ENCODE measurements around the gene SRPK3.
"Not testable (repeated sequence)": the region's sequence is repeated elsewhere in the genome, so short reads cannot be mapped to it uniquely, and the experiment has no call there.

Gene SRPK3, protein sequence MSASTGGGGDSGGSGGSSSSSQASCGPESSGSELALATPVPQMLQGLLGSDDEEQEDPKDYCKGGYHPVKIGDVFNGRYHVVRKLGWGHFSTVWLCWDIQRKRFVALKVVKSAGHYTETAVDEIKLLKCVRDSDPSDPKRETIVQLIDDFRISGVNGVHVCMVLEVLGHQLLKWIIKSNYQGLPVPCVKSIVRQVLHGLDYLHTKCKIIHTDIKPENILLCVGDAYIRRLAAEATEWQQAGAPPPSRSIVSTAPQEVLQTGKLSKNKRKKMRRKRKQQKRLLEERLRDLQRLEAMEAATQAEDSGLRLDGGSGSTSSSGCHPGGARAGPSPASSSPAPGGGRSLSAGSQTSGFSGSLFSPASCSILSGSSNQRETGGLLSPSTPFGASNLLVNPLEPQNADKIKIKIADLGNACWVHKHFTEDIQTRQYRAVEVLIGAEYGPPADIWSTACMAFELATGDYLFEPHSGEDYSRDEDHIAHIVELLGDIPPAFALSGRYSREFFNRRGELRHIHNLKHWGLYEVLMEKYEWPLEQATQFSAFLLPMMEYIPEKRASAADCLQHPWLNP

GRCh38 chrX:153780678-153781427 is at the start of gene SRPK3:
Gene SRPK3, plus strand, starts transcription at chrX:153781041. Its CDS starts 46 bp downstream, at chrX:153781087.
- no peak for DNase-seq

- DNase-seq, result no peak
Measured at GRCh38 chrX:153731117-153731844, 49.6 kb upstream of the SRPK3 start.

DNA sequence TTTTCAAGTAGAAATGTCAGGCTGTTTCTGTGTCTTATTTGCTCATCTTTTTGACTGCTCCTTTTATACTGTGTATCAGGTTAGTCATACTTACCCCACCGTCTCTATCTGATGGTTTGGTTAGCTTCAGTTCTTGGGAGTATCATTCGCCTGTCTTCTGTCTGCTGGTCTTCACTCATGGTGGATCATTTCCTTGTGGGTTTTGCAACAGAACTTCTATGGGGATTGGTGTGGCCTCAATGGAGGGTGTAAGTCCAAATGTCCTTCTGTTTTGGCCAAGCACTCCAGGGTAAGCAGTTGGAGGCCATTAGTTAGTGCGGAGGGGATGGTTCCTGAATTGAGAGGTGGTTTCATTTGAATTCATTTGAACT is 49.0 kb upstream of the SRPK3 start:
- no peak for DNase-seq

- DNase-seq, result peak; percentile 36
Measured at GRCh38 chrX:153732401-153732800, 48.4 kb upstream of the SRPK3 start.

GRCh38 chrX:153733651-153734240 is 47.1 kb upstream of the SRPK3 start:
- DNase-seq, result no peak

DNA sequence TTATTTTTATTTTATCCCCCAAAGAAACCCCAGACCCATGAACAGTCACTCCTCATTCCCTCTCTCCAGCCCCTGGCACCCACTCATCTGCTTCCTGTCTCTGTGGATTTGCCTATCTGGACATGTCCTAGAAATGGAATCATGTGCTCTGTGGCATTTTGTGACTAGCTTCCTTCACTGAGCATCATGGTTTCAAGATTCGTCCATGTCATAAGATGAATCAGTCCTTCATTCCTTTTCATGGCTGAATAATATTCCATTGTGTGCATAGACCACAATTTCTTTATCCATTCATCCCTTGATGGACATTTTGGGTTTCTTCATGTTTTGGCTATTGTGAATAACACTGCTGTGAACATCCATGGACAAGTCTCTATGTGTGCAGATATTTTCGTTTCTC is 46.0 kb upstream of the SRPK3 start:
- DNase-seq, result no peak

DNA sequence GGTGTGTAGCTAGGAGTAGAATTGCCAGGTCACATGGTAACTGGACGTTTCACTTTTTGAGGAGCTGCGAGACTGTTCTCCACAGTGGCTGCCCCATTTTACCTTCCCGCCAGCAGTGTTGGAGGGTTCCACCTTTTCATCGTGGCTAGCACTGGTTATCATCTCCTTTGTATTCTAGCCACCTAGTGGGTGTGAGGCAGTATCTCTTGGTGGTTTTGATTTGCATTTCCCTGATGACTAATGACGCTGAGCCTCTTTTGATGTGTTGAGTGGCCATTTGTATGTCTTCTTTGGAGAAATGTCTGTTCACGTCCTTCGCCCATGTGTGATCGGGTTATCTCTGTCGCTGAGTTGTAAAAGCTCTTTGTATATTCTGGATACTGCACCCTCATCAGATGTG is 45.6 kb upstream of the SRPK3 start:
- DNase-seq, result no peak

- DNase-seq, result no peak
Measured at GRCh38 chrX:153736071-153736820, 44.6 kb upstream of the SRPK3 start.

GRCh38 chrX:153736871-153737441 is 43.9 kb upstream of the SRPK3 start:
- no peak for DNase-seq

GRCh38 chrX:153738056-153738605 is 42.7 kb upstream of the SRPK3 start:
- no peak for DNase-seq

DNA sequence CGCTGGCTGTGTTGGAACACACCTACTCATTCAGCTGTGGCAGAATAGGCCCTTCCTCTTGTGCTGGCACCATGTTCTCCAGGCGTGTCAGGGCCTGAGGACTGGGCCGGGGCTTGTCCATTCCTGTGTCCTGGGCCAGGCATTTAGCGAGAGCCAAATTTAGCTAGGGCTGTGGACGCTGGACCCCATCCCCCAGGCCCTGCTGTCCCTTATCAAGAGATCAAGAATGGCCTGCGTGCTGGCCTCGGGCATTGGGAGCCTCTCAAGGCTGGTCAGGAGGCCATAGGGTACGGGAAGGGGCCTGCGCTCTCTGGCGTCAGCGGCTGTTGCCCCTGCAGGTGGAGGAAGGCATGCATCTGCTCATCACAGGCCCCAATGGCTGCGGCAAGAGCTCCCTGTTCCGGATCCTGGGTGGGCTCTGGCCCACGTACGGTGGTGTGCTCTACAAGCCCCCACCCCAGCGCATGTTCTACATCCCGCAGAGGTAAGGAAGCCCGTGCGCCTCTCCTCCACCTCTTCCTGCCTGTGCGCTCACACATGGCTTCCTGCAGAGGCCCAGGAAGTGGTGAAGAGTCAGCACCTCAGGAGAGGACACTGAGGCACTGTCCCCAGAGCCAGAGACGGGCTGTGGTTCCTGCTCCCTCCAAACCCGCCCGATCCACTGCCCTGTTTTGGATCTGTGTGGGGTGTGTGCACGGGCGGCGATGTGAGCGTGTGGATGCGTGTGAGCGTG is 40.9 kb upstream of the SRPK3 start:
- no peak for DNase-seq

- DNase-seq, result no peak
Measured at GRCh38 chrX:153740631-153741222, 40.1 kb upstream of the SRPK3 start.

DNA sequence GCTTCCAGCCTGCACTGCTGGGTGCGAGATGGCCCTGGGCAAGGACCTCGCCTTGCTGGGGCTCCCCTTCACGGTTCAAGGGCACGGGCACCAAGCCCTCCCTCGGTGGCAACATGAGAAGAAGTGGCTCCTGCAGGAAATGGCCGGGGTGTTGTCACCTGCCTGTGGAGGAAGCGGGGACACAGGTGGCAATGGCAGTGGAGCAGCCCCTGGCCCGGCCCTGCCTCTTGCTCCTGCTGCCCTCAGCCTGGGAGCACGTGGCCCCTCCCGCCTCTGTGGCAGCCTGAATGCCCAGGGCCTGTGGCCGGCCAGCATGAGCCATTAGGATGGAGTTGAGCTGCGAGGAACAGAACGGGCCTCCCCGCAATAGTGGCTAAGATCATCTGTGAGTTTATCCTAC is 39.4 kb upstream of the SRPK3 start:
- no peak for DNase-seq

GRCh38 chrX:153742111-153742510 is 38.7 kb upstream of the SRPK3 start:
- not testable (repeated sequence) for DNase-seq

DNA sequence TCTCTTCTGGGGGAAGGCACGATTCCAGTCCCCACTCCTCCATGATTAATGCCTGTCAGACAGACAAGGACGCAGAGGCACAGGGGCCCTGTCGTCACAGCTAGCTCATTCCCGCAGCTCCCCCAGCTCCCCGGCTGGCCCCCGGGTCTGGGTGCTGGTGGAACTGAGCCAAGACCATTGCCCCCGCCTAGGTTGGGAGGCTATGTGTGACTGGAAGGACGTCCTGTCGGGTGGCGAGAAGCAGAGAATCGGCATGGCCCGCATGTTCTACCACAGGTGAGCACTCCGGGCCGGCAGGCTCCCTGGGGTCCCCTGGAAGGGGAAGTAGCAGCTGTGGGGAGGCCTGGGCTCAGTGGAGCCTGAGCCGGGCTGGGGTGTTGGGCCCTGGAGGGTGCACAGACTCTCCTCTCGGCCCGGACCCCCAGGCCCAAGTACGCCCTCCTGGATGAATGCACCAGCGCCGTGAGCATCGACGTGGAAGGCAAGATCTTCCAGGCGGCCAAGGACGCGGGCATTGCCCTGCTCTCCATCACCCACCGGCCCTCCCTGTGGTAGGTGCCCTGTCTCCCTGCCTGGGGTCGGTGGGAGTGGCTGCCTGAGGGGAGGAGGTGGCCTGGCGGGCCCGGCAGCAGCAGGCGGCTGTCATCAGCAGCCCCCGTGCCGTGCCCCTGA is 37.9 kb upstream of the SRPK3 start:
- DNase-seq, result not testable (repeated sequence)

DNA sequence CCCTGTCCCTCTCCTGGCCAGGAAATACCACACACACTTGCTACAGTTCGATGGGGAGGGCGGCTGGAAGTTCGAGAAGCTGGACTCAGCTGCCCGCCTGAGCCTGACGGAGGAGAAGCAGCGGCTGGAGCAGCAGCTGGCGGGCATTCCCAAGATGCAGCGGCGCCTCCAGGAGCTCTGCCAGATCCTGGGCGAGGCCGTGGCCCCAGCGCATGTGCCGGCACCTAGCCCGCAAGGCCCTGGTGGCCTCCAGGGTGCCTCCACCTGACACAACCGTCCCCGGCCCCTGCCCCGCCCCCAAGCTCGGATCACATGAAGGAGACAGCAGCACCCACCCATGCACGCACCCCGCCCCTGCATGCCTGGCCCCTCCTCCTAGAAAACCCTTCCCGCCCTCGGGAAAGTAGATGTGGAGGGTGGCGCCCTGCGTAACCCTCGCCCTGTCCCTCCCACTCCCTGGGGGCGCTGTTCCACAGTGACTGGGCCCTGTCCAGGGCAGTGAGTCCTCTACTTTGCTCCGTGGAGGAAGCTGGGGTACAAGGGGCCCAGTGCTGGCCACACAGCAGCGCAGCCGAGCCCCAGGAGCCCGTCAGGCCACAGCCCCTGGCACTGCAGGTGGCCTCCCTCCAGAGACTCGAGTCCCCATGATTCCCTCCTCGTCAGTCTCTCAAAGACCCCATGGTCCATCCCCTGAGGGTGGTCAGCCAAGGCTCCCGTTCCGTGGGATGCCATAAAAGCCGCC is 37.2 kb upstream of the SRPK3 start:
- not testable (repeated sequence) for DNase-seq

DNA sequence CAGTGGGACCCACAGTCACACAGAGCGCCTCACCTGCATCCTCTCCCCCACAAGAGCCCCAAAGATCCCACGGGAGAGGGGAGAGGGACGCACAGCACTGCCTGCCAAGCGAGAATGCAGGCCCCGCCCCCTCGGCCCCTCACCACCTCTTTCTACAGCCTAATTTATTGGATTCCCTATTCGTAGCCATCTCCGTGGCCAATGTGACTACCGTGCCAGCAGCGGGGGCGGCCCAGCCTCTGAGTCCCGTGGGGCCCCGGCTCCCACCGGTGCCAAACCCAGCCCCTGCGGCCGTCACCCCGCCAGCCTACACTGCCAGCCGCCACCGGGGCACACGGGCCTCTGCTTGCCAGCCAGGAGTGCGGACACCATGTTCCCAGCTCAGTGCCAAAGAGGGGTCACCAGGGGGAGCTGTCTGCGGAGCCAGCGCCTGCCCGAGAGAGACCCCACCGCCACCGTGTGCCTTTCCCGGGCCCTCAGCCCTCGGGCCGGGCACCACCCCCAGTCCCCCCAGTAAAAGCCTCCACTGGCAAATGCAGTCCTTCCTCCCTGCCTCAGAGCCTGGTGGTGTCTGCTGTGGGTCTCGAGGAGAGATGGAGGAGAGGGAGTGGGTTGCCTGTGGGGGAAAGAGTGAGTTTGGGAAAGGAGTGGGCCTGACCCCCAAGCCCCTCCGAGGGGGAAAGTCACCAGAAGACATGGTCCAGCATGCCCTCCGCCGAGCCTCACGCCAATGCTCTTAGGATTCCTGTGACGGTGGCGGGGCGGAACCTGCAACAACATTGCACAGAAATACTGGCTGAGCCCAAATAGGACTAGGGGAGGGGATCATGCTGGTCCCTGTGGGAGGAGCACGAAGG is 36.4 kb upstream of the SRPK3 start:
- DNase-seq, result no peak

DNA sequence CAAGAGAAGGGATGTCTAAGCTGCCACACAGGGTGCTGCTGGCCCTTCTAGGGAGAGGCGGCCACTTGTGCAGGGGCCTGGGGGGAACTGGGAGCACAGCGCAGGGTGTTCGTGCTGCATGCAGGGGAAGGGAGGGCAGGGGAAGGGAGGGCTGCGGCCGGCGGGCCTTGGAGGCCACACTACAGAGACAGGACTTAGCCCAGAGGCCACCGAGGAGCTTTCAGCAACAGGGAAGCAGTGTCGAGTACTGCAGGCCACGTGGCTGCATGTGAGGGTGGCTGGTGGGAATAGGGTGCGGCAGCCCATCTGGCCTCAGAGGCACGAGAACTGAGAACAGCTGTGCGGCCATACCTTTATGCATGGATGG is 35.8 kb upstream of the SRPK3 start:
- DNase-seq, result not testable (repeated sequence)
